ENCODE measurements around the gene MXRA8. TPM values are rescaled to one million over a fixed set of nuclear protein-coding genes. Genes with fewer than 3 reads are reported as not detected.
A peak's percentile ranks its signal among the peaks of the same experiment; 100 is the strongest.
"Not testable (repeated sequence)": the region's sequence is repeated elsewhere in the genome, so short reads cannot be mapped to it uniquely, and the experiment has no call there.

Gene MXRA8
- total RNA-seq, 2 donors from 2014 or later = not detected

GRCh38 chr1:1325288-1326074 lies 32.9 kb downstream of the MXRA8 start:
- Mint-ChIP-seq H3K9me3 (no peaks in the 10 kb centered on the region), H3K27me3 (no peaks in the 10 kb centered on the region), H3K27ac (peak overlapping the region in 1 of 2 donors; percentile 31), H3K4me3 (peak overlapping the region; percentile 85), H3K36me3 (peaks cover 6% of the 10 kb centered on the region), H3K4me1 (ENCODE audit: low read depth in 2 of 2) (peaks cover 23 to 24% of the 10 kb centered on the region in 2 donors)
- no peak for ATAC-seq
- DNase-seq (ENCODE audit: low spot score) = no peak

- DNase-seq (ENCODE audit: low spot score) = peak; percentile 96
- peak within 1 kb of the TSS; percentile 80 to 94 for H3K27ac Mint-ChIP-seq
- H3K4me3 Mint-ChIP-seq = peak within 1 kb of the TSS; percentile 99
- peak; percentile 90 to 94 for ATAC-seq
- H3K4me1 Mint-ChIP-seq (ENCODE audit: low read depth in 2 of 2) = peaks cover 20 to 26% of the 10 kb centered on the region in 2 donors
- H3K27me3 Mint-ChIP-seq = no peaks in the 10 kb centered on the region
- no peaks in the 10 kb centered on the region for H3K9me3 Mint-ChIP-seq
- peaks cover 6% of the 10 kb centered on the region for H3K36me3 Mint-ChIP-seq
These were observed 33.6 kb downstream of the MXRA8 start, which contains the start of the genes CPTP and INTS11 for GRCh38 chr1:1324524-1325287. TSS of gene CPTP (plus strand) at chr1:1324802. CDS start at chr1:1326911, 2,109 bp downstream. TSS of gene INTS11 (minus strand) at chr1:1324660. CDS start at chr1:1324608, 52 bp downstream.

DNA sequence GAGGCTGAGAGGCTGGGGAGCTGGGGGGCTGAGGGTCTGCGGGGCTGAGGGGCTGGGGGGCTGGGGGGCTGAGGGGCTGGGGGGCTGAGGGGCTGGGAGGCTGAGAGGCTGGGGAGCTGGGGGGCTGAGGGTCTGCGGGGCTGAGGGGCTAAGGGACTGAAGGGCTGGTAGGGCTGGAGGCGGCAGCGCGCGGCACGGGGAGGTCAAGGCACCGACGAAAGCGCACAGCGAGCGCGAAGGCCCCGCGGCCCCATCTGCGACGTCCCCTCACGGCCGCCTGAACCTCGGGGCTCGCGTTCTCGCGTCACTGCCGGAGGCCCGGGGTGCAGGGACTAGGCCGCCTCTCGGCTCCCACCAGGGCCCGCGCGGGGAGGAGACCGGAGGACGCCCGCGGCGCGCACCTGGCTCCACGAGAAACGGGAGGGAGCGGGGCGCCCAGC lies 34.3 kb downstream of the MXRA8 start:
- H3K9me3 Mint-ChIP-seq = no peaks in the 10 kb centered on the region
- H3K36me3 Mint-ChIP-seq = peaks cover 6% of the 10 kb centered on the region
- H3K4me3 Mint-ChIP-seq = peak overlapping the region; percentile 85
- no peaks in the 10 kb centered on the region for H3K27me3 Mint-ChIP-seq
- DNase-seq (ENCODE audit: low spot score) (no peak), ATAC-seq (peak; percentile 55 to 58)
- H3K27ac Mint-ChIP-seq = peak overlapping the region; percentile 51 to 80
- H3K4me1 Mint-ChIP-seq (ENCODE audit: low read depth in 2 of 2) = peaks cover 20 to 28% of the 10 kb centered on the region in 2 donors

DNA sequence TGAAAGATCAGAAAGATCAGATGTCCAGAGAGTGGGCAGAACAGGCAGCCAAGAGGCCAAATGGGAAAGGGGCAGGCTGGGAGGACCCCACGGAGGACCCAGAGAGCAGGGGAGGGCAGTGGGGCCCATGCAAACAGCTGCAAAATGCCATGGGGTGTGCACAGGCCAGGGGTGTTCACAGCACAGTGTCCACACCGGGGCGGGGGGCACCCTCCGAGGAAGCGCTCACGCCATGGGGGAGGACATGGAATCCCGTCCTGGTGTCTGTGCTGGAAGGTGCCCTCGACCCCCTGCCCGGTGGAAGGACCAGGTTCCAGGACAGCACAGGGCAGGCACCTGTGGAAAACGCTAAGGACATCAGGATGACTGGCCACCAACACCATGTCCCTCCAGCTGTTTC lies 35.4 kb downstream of the MXRA8 start:
- Mint-ChIP-seq H3K27me3 (no peaks in the 10 kb centered on the region), H3K9me3 (no peaks in the 10 kb centered on the region), H3K36me3 (peaks cover 6% of the 10 kb centered on the region), H3K4me1 (ENCODE audit: low read depth in 2 of 2) (peaks cover 20 to 28% of the 10 kb centered on the region in 2 donors), H3K4me3 (peak overlapping the region; percentile 99), H3K27ac (peak overlapping the region in 1 of 2 donors; percentile 94)
- no peak for ATAC-seq
- no peak for DNase-seq (ENCODE audit: low spot score)

DNA sequence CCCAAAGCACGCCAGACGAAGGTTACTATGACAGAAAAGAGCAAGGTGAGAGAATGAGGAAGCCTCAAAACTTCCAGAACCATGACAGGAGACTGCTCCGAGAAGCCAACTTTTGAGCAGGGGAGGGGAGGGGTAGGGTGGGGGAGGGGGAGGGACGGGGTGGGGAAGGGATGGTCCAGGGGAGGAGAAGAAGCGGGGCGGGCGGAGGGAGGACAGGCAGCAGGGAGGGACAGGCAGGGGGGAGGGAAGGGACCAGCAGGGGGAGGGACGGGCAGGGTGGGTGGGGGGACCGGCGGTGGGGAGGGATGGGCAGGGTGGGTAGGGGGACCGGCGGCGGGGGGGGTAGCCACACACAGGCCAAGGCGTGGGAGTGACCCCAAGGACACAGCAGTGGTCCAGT lies 35.9 kb downstream of the MXRA8 start:
- H3K4me1 Mint-ChIP-seq (ENCODE audit: low read depth in 2 of 2) = peaks cover 20 to 28% of the 10 kb centered on the region in 2 donors
- peak overlapping the region; percentile 84 for H3K4me3 Mint-ChIP-seq
- H3K9me3 Mint-ChIP-seq = no peaks in the 10 kb centered on the region
- ATAC-seq (no peak), DNase-seq (ENCODE audit: low spot score) (no peak)
- H3K27me3 Mint-ChIP-seq = no peaks in the 10 kb centered on the region
- peak overlapping the region in 1 of 2 donors; percentile 94 for H3K27ac Mint-ChIP-seq
- H3K36me3 Mint-ChIP-seq = peaks cover 6% of the 10 kb centered on the region

DNA sequence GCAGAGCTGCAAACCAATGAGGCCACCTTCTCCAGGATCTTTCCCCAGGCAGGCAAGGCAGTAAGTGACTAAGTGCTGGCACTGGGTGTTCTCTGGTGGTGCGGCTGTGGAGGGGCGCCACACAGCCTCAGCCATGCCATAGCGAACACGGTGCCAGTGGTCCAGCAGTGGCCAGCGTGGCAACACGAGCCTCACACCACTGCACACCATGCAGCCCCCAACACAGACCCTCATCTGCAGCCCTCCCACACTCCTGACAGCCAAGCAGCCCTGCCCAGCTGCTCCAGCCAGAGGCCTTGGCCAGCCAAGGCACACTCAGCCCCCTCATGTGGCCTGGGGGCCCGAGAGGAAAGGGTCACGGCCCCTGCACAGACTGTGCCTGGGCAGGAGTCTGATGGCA lies 36.9 kb downstream of the MXRA8 start:
- Mint-ChIP-seq H3K9me3 (no peaks in the 10 kb centered on the region), H3K4me3 (no peak overlapping the region), H3K36me3 (peaks cover 6% of the 10 kb centered on the region), H3K27ac (no peak overlapping the region), H3K27me3 (no peaks in the 10 kb centered on the region), H3K4me1 (ENCODE audit: low read depth in 2 of 2) (peaks cover 20 to 28% of the 10 kb centered on the region in 2 donors)
- DNase-seq (ENCODE audit: low spot score) (no peak), ATAC-seq (no peak)

- H3K27ac Mint-ChIP-seq = no peak overlapping the region
- no peaks in the 10 kb centered on the region for H3K27me3 Mint-ChIP-seq
- ATAC-seq (no peak), DNase-seq (ENCODE audit: low spot score) (no peak)
- H3K36me3 Mint-ChIP-seq = peaks cover 6% of the 10 kb centered on the region
- peaks cover 20 to 25% of the 10 kb centered on the region in 2 donors for H3K4me1 Mint-ChIP-seq (ENCODE audit: low read depth in 2 of 2)
- no peaks in the 10 kb centered on the region for H3K9me3 Mint-ChIP-seq
- no peak overlapping the region for H3K4me3 Mint-ChIP-seq
These were observed 37.5 kb downstream of the MXRA8 start for GRCh38 chr1:1320666-1321448.

GRCh38 chr1:1319646-1319941 lies 38.8 kb downstream of the MXRA8 start:
- Mint-ChIP-seq H3K4me3 (no peak overlapping the region), H3K4me1 (ENCODE audit: low read depth in 2 of 2) (peaks cover 20 to 27% of the 10 kb centered on the region in 2 donors), H3K27me3 (no peaks in the 10 kb centered on the region), H3K36me3 (peaks cover 6% of the 10 kb centered on the region), H3K27ac (peak overlapping the region in 1 of 2 donors; percentile 47), H3K9me3 (no peaks in the 10 kb centered on the region)
- DNase-seq (ENCODE audit: low spot score) (no peak), ATAC-seq (no peak)

DNA sequence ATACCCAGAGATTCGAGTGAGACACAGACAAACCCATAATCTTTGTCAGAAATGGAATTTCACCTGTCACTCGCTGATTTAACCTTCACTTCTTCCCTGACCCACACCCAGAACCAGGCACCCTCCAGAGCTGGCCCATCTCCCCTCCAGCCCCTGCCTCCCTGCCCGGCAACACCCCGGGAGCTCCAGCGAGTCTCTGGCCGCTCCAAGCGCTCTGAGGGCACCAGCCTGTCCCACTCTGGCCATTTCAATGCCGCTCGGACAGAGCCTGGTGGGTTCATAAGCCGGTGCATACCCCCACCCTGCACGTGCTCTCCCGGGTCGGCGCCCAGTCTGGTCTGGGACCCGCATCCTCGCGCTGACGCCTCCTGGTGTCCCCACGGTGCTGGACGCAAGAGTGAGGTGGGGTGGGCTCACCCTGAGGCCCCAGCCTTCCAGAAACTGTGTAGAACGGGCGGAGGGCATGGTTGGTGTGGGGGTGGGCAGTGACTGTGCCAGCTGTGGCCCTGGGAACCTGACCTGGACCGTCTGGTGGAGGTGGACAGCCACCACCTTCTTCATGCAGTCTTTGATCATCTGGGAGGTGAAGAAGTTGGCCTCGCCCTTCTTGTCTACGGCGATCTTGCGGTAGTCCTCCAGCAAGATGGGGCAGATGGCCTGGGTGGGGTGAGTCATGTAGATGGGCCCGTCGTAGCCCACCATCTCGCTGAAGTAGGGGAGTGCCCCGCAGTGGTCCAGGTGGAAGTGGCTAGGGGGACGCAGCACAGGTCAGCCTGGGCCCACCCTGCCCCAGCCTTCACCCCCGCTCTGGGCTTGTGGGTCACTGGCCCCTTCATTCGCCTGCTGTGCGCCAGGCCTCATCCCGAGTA lies 39.3 kb downstream of the MXRA8 start:
- no peaks in the 10 kb centered on the region for H3K9me3 Mint-ChIP-seq
- H3K4me3 Mint-ChIP-seq = no peak overlapping the region
- no peak for DNase-seq (ENCODE audit: low spot score)
- peak overlapping the region in 1 of 2 donors; percentile 47 for H3K27ac Mint-ChIP-seq
- H3K36me3 Mint-ChIP-seq = peaks cover 6% of the 10 kb centered on the region
- ATAC-seq = no peak
- no peaks in the 10 kb centered on the region for H3K27me3 Mint-ChIP-seq
- H3K4me1 Mint-ChIP-seq (ENCODE audit: low read depth in 2 of 2) = peaks cover 20 to 25% of the 10 kb centered on the region in 2 donors

GRCh38 chr1:1318131-1318652 lies 40.2 kb downstream of the MXRA8 start:
- Mint-ChIP-seq H3K27ac (no peak overlapping the region), H3K9me3 (no peaks in the 10 kb centered on the region), H3K36me3 (no peaks in the 10 kb centered on the region), H3K4me3 (no peak overlapping the region), H3K27me3 (no peaks in the 10 kb centered on the region), H3K4me1 (ENCODE audit: low read depth in 2 of 2) (peaks cover 13 to 19% of the 10 kb centered on the region in 2 donors)
- ATAC-seq = no peak
- no peak for DNase-seq (ENCODE audit: low spot score)

GRCh38 chr1:1317420-1317819 lies 40.9 kb downstream of the MXRA8 start:
- Mint-ChIP-seq H3K36me3 (no peaks in the 10 kb centered on the region), H3K27ac (no peak overlapping the region), H3K4me3 (no peak overlapping the region), H3K27me3 (no peaks in the 10 kb centered on the region), H3K4me1 (ENCODE audit: low read depth in 2 of 2) (peaks cover 5 to 15% of the 10 kb centered on the region in 2 donors), H3K9me3 (no peaks in the 10 kb centered on the region)
- ATAC-seq = no peak
- DNase-seq (ENCODE audit: low spot score) = no peak

DNA sequence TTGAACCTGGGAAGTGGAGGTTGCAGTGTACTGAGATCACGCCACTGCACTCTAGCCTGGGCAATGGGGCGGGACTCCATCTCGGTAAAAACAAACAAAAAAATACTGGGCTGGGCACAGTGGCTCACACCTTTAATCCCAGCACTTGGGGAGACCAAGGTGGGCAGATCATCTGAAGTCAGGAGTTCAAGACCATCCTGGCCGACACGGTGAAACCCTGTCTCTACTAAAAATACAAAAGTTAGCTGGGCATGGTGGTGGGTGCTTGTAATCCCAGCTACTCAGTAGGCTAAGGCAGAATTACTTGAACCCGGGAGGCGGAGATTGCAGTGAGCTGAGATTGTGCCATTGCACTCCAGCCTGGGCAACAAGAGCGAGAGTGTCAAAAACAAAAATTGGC lies 42.2 kb downstream of the MXRA8 start:
- H3K9me3 Mint-ChIP-seq; H3K4me3 Mint-ChIP-seq; H3K36me3 Mint-ChIP-seq; H3K27me3 Mint-ChIP-seq; ATAC-seq; DNase-seq (ENCODE audit: low spot score): not testable (repeated sequence)
- H3K27ac Mint-ChIP-seq = peak overlapping the region in 1 of 2 donors; percentile 68
- peaks cover 0 to 11% of the 10 kb centered on the region in 2 donors for H3K4me1 Mint-ChIP-seq (ENCODE audit: low read depth in 2 of 2)

Data from natural killer cell treated with Interleukin-12 subunit alpha and Interleukin-12 subunit beta and Interleukin-15 and Interleukin-18, amount 100 ng/mL, for 72 hours (primary cell).